ENCODE measurements around the gene EVA1A. TPM values are rescaled to one million over a fixed set of nuclear protein-coding genes. Genes with fewer than 3 reads are reported as not detected.

EVA1A gene
- total and polyA plus RNA-seq, 9 donors, result 4.7 to 12.7 (median 7.5) TPM

DNA sequence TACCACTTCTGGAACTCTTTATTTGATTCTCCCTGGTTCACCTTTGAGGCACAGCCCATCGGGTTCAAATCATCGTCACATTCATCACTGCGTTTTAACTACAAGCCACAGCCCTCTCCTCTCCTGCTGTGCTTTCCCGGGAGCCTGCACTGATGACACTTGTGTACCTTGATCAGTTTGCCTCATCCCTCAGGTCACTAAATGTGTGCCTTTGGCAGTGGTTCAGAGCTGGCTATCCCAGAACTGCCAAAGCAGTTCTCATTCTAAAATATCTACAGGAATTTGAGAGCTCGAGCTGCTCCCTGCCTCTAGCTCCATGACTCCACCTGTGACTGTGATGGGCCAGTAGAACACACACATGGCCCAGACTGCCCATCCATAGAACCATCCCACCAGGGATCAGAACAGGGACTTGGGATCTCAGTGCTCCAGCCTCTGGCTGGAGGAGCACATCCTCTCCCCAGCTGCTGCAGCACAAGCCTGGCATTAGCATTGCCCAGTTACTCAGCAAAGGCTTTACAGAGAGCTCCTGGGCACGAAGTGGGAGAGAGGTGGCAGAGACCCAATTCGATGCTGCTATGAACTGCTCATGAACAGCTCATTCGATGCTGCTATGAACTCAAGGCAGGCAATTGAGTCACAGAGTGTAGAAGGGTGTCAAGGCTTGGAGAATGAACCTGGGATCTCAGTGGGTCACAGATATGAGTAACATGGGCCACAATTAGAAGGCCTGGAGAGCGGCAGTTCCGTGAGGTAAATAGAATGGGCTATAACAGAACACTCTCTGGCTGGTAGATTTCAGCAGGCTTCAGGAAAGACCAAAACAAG lies 41.9 kb downstream of the EVA1A start:
- Histone ChIP-seq H3K27me3 (ENCODE audit: control insufficient read depth, insufficient read depth, low read length) (no peaks in the 10 kb centered on the region), H3K36me3 (ENCODE audit: control insufficient read depth, insufficient read depth, low read length) (peaks cover 7% of the 10 kb centered on the region), H3K27ac (ENCODE audit: low read length) (no peak overlapping the region), H3K9me3 (replicated peaks; ENCODE audit: control insufficient read depth, low read depth, low read length) (no peaks in the 10 kb centered on the region), H3K4me1 (ENCODE audit: control insufficient read depth, insufficient read depth, low read length) (no peaks in the 10 kb centered on the region), H3K4me3 (ENCODE audit: low read length) (no peak overlapping the region)
- 84% methylated on average over 8 of the region's 10 CpGs for WGBS (ENCODE audit: insufficient coverage)
- DNase-seq, result no peak

DNA sequence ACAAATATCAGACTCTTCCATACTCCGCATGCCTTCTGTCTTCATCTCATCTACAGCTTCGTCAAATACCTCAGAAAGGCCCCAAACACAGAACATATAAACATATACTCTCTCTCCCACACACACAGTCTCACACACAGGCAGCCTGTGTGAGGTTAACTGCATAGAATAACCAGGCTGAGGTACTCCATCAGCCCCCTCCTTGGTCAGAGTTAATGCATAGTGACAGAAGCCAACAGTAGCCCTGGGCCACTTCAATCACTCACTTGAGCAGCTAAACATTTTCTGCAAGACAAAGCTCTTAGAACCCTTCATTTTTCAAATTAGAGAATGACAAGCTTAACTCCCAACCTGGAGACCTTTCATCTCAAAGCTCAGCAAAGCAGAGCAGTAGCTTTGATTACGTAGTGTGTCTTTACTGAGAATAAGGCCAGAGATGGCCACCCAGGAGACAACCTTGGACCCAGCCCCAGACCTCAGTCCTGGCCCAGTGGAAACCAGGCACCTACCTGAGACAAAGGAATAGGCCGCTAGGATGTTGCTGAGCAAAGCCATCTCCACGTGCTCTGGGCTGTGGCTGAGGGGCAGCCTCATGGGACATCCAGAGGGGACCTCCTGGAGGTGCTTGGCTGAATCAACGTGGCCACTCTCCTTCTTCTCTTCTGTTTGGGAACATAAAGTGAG lies 43.0 kb downstream of the EVA1A start:
- Histone ChIP-seq H3K4me3 (ENCODE audit: low read length) (no peak overlapping the region), H3K27me3 (ENCODE audit: control insufficient read depth, insufficient read depth, low read length) (no peaks in the 10 kb centered on the region), H3K27ac (ENCODE audit: low read length) (no peak overlapping the region), H3K9me3 (replicated peaks; ENCODE audit: control insufficient read depth, low read depth, low read length) (peaks cover 3% of the 10 kb centered on the region), H3K36me3 (ENCODE audit: control insufficient read depth, insufficient read depth, low read length) (peaks cover 9% of the 10 kb centered on the region), H3K4me1 (ENCODE audit: control insufficient read depth, insufficient read depth, low read length) (no peaks in the 10 kb centered on the region)
- WGBS (ENCODE audit: insufficient coverage), result 98% methylated on average over 5 of the region's 6 CpGs
- DNase-seq, result no peak

DNA sequence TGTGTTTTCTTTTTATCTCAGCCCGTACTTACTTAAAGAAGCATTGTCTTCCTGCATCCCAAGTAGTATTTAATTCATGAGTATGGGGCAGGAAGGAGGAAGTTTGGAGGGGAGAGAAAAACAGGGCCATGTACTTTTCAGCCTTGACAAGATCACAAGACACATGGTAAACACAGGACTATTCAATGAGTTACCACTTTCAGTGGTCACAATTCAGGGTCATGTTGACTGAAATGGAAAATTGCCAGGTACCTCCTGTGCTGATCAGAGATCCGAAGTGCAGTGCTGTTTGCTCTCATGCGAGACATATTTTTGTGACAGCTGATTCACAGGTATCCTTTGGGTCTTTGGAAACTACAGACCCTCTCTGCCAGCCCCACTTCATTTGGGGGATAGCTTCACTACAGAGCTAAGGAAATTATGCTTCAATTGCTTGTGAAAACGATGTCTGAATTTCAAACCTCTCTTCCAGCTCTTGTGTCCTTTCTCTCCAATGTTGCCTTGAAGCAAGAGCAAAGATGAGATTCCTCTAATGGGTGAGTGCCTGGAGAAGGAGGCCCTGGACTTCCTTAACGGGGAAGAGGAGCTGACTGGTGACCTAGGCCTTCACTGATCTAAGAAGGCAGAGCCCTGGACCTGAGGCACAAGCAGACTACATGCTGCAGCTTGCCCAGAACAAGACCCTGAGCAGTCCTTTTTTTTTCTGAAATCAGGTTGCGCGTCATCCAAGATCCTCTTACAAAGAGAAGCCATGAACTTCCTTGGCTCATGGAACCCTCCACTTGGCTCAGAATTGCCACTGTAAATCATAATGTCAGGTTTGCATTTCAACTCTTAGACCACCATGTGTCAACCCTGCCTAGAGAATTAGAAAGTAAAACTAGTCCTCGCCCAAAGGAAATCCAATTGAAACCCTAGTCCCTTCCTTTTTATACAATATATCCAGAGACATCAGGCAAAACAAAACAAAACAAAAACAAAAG lies 44.1 kb downstream of the EVA1A start:
- peak; percentile 32 for DNase-seq

DNA sequence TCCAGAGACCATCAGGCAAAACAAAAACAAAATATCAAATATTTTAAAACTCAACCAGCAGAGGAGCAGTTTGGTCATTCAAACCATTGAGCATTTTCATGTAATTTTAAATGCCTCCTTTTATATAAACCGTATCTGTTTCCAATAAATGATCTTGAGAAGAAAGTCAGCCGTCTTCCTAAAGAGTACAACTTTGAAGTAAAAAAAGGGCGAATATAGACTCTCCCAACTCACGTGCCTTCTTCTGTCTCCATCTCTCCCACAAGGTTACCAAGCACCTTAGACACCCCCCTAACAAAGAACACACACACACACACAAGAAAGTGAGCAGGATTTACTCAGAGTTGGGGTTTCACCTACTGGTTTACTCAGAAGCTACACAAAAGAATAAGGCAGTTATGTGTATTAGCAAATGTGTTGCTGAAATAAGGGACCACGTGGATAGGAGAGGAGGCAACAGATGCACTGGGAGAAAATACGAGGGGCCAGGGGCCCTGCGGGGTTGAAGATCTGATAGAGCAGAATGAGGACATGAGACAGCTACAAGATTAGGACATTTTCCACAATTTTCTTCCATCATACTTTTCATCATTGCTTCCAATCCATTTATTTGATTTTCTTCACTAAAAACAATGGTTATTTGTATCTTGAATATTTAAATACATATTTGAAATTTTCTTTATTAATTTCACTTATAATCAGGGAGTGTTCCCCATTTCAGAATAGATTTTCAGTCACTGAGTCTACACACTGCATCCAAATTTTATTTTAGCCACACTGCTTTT lies 45.0 kb downstream of the EVA1A start:
- Histone ChIP-seq H3K27me3 (ENCODE audit: control insufficient read depth, insufficient read depth, low read length) (no peaks in the 10 kb centered on the region), H3K27ac (ENCODE audit: low read length) (no peak overlapping the region), H3K4me3 (ENCODE audit: low read length) (no peak overlapping the region), H3K9me3 (replicated peaks; ENCODE audit: control insufficient read depth, low read depth, low read length) (peaks cover 9% of the 10 kb centered on the region), H3K4me1 (ENCODE audit: control insufficient read depth, insufficient read depth, low read length) (no peaks in the 10 kb centered on the region), H3K36me3 (ENCODE audit: control insufficient read depth, insufficient read depth, low read length) (peaks cover 14% of the 10 kb centered on the region)
- whole genome bisulfite sequencing (ENCODE audit: insufficient coverage), result 94% methylated on average over 4 of the region's 7 CpGs
- DNase-seq, result no peak

More for the DNA sequence above, 44.1 kb downstream of the EVA1A start:
- Histone ChIP-seq H3K4me3 (ENCODE audit: low read length) (no peak overlapping the region), H3K27me3 (ENCODE audit: control insufficient read depth, insufficient read depth, low read length) (no peaks in the 10 kb centered on the region), H3K27ac (ENCODE audit: low read length) (no peak overlapping the region), H3K9me3 (replicated peaks; ENCODE audit: control insufficient read depth, low read depth, low read length) (peaks cover 9% of the 10 kb centered on the region), H3K36me3 (ENCODE audit: control insufficient read depth, insufficient read depth, low read length) (peaks cover 14% of the 10 kb centered on the region), H3K4me1 (ENCODE audit: control insufficient read depth, insufficient read depth, low read length) (no peaks in the 10 kb centered on the region)
- 82% methylated on average over 5 of the region's 8 CpGs for WGBS (ENCODE audit: insufficient coverage)

DNA sequence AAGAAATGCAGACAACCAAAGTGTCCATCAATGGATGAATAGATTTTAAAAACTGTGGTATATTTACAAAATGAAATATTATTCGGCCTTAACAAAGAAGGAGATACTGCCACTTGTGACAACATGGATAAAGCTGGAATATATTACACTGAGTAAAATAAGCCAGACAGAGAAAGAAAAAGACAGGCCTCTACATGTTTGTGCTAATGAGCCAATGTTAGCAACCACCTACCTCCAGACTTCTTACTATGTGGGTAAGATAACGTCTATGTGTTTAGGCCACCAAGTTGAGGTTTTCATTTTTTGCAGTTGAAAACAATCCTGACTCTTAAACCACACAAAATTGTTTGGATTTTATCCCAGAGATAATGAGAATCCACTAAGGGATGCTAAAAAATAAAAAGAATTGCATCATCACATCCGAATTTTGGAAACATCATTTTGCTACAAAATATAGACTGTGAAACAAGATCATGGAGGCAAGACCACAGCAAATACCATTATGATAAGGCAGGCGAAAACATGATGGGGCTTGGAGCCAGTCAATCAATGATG lies 47.0 kb downstream of the EVA1A start:
- Histone ChIP-seq H3K27ac (ENCODE audit: low read length) (no peak overlapping the region), H3K4me1 (ENCODE audit: control insufficient read depth, insufficient read depth, low read length) (no peaks in the 10 kb centered on the region), H3K36me3 (ENCODE audit: control insufficient read depth, insufficient read depth, low read length) (peaks cover 14% of the 10 kb centered on the region), H3K4me3 (ENCODE audit: low read length) (no peak overlapping the region), H3K9me3 (replicated peaks; ENCODE audit: control insufficient read depth, low read depth, low read length) (peaks cover 9% of the 10 kb centered on the region), H3K27me3 (ENCODE audit: control insufficient read depth, insufficient read depth, low read length) (no peaks in the 10 kb centered on the region)
- WGBS (ENCODE audit: insufficient coverage), result no CpG with 5 or more reads among the region's 4 CpGs
- DNase-seq, result no peak

DNA sequence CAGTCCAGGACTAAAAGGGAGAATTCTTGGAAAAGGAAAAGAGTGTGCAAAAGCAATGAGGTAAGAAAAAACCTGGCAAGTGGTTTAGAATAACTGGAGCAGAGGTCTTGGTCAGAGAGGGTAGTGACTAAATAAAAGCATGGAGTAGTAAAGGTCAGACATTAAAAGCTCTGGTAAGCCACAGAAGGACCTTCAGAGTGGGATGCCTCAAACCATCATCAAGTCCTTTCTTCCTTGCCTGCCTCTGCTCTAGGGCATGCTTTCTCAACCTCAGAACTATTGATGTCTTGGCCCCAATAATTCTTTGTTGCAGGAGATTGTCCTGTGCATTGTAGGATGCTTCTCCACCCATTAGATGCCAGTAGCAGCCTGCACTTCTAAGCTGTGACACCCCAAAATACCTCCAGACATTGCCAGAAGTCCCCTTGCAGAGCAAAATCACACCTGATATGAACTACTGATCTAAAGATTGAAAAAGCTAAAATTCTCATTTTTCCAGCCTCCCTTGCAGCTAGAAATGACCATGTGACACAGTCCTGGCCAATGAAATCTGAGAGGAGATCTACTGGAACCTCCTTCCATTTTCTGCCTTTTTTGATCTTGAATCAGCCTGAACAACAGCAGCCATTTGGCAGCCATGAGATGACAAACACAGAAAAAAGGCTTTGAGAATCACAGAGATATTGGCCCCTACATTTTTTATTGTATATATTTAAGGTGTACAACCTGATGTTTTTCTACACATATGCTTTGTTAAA lies 48.1 kb downstream of the EVA1A start:
- H3K4me1 ChIP-seq (ENCODE audit: control insufficient read depth, insufficient read depth, low read length), result no peaks in the 10 kb centered on the region
- H3K9me3 ChIP-seq (replicated peaks; ENCODE audit: control insufficient read depth, low read depth, low read length), result peaks cover 9% of the 10 kb centered on the region
- H3K27me3 ChIP-seq (ENCODE audit: control insufficient read depth, insufficient read depth, low read length), result no peaks in the 10 kb centered on the region
- no peak for DNase-seq
- no peak overlapping the region for H3K4me3 ChIP-seq (ENCODE audit: low read length)
- no peak overlapping the region for H3K27ac ChIP-seq (ENCODE audit: low read length)
- H3K36me3 ChIP-seq (ENCODE audit: control insufficient read depth, insufficient read depth, low read length), result peaks cover 14% of the 10 kb centered on the region

DNA sequence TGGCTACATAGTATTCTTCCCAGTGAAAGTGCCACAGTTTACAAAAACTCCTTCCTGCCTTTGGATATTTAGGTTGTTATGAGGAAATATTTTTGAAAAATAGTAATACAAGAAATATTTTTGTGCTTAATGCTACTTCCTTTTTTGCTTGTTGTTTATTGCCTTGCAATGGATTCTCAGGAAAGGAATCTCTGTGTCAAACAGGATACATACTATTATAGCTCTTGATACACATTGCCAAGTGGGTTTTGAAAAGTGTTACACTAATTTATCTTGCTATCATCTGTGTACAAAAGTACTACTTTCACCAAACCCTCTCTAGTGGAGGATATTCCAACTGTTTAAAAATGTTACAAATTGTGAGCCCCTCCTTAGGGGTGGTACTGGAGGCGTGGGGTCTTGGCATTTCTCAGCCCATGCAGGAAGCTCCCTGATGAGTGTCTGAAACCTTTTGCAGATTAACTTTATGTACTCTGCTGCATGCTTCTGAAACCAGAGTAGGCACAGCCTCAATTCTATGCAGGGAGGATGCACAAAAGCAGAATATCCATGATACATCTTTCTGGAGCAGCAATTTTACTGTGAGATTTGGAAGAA lies 54.5 kb downstream of the EVA1A start:
- Histone ChIP-seq H3K27ac (ENCODE audit: low read length) (no peak overlapping the region), H3K36me3 (ENCODE audit: control insufficient read depth, insufficient read depth, low read length) (no peaks in the 10 kb centered on the region), H3K27me3 (ENCODE audit: control insufficient read depth, insufficient read depth, low read length) (no peaks in the 10 kb centered on the region), H3K4me3 (ENCODE audit: low read length) (no peak overlapping the region), H3K9me3 (replicated peaks; ENCODE audit: control insufficient read depth, low read depth, low read length) (no peaks in the 10 kb centered on the region), H3K4me1 (ENCODE audit: control insufficient read depth, insufficient read depth, low read length) (peaks cover 6% of the 10 kb centered on the region)
- 33% methylated on average over 1 of the region's 1 CpG for WGBS (ENCODE audit: insufficient coverage)
- DNase-seq, result no peak

DNA sequence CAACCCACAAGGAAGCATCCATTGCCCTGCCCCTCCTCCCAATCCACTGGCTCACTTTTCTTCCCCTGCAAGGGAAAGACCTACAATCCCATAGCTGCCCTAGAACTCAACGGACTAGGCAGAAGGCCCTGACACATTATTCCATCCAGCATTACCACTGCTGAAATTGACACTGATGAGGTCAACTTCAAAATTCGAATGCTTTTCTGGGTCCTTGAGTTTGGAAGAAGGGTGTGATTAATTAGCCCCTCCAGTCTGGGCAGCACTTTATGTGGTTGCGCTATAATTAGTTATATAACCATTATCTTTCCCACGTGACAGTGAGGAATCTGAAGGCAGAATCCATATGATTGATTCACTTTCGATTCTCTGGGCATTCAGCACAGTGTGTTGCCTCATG lies 55.7 kb downstream of the EVA1A start:
- H3K4me1 ChIP-seq (ENCODE audit: control insufficient read depth, insufficient read depth, low read length), result peaks cover 6% of the 10 kb centered on the region
- no peaks in the 10 kb centered on the region for H3K9me3 ChIP-seq (replicated peaks; ENCODE audit: control insufficient read depth, low read depth, low read length)
- no peaks in the 10 kb centered on the region for H3K36me3 ChIP-seq (ENCODE audit: control insufficient read depth, insufficient read depth, low read length)
- WGBS (ENCODE audit: insufficient coverage), result 100% methylated on average over 1 of the region's 5 CpGs
- H3K27ac ChIP-seq (ENCODE audit: low read length), result no peak overlapping the region
- H3K27me3 ChIP-seq (ENCODE audit: control insufficient read depth, insufficient read depth, low read length), result no peaks in the 10 kb centered on the region
- no peak overlapping the region for H3K4me3 ChIP-seq (ENCODE audit: low read length)
- DNase-seq, result no peak

All from muscle of leg (tissue), 11 donors.